Lung (tissue), 12 donors: ENCODE results near the gene SPATA9. TPM values are rescaled to one million over a fixed set of nuclear protein-coding genes. Genes with fewer than 3 reads are reported as not detected.

Experiments used
- ATAC-seq: fragments of 200-7000 bp; cut with Tn5 transposase; one replicate; pipeline ENCODE4 v1.9.1; 2020; ENCODE audit warnings: moderate number of reproducible peaks; ENCODE audit not compliant: insufficient read depth, low FRiP score
- DNase-seq, 3 donors: peaks; one replicate each; pipeline ENCODE4 v3.0.0-alpha.2; 2013 to 2017
- H3K27ac ChIP-seq, 2 donors: one replicate each; pipeline ENCODE4 v1.5.1; 2013; ENCODE audit warnings: mild to moderate bottlenecking in 2 of 2, moderate library complexity in 2 of 2, control low read depth in 1 of 2, inconsistent platforms in 1 of 2, low read depth in 1 of 2, low read length in 1 of 2
- H3K27me3 ChIP-seq, 3 donors: one replicate each; pipeline ENCODE4 v1.5.1; 2013; ENCODE audit warnings: low read length in 2 of 3; ENCODE audit not compliant: control insufficient read depth in 3 of 3, insufficient read depth in 3 of 3
- H3K36me3 ChIP-seq, 4 donors: one replicate each; pipeline ENCODE4 v1.5.1; 2013; ENCODE audit warnings: low read length in 4 of 4, mild to moderate bottlenecking in 1 of 4, moderate library complexity in 1 of 4; ENCODE audit not compliant: control insufficient read depth in 4 of 4, insufficient read depth in 4 of 4
- H3K4me1 ChIP-seq, 5 donors: one replicate each; pipeline ENCODE4 v1.5.1; 2013; ENCODE audit warnings: low read length in 5 of 5, mild to moderate bottlenecking in 2 of 5, moderate library complexity in 1 of 5; ENCODE audit not compliant: control insufficient read depth in 5 of 5, insufficient read depth in 5 of 5
- H3K4me3 ChIP-seq: one replicate; pipeline ENCODE4 v1.5.1; 2013; ENCODE audit warnings: mild to moderate bottlenecking, control low read depth, moderate library complexity
- H3K9ac ChIP-seq, 2 donors: one replicate each; pipeline ENCODE4 v1.5.1; 2013; ENCODE audit warnings: low read length in 2 of 2, control low read depth in 1 of 2; ENCODE audit not compliant: insufficient read depth in 1 of 2
- H3K9me3 ChIP-seq, 4 donors: one replicate each; pipeline ENCODE4 v1.5.1; 2013; ENCODE audit warnings: low read length in 3 of 4, mild to moderate bottlenecking in 1 of 4, moderate library complexity in 1 of 4; ENCODE audit not compliant: control insufficient read depth in 4 of 4, insufficient read depth in 3 of 4
- WGBS, 2 donors: extraction: QIAGEN DNeasy Blood & Tissue Kit; methylation state at CpG; one replicate each; pipeline ENCODE4 v1.1.7; 2013; 5-methylcytosine and 5-hydroxymethylcytosine counted together
- polyA plus RNA-seq, 2 donors: library from polyadenylated mRNA; stranded (reverse); fragments of 200-250 nt; gene quantifications; one replicate each; pipeline ENCODE4 v1.2.1, GENCODE V29; 2013
- total RNA-seq, 2 donors: library from RNA; depleted of rRNA in 1 of 2; stranded (reverse); fragments of >200 nt in 1 of 2; gene quantifications; one replicate each; pipeline ENCODE4 v1.2.1, GENCODE V29; 2014 to 2021
- TF ChIP-seq, protein P1 (sequence below): IDR thresholded peaks from 2 replicates; pipeline ENCODE4 v1.5.1; 2012; ENCODE audit warnings: mild to moderate bottlenecking; ENCODE audit errors: control extremely low read depth, extremely low read depth
- donor health status: control.
- donor health status: control.
- donor health status: Bipolar disorder and iron deficiency.
- donor health status: healthy.
- donor health status: DM: yes; HTN: yes; CAD: no.

The SPATA9 gene
- total and polyA plus RNA-seq, 4 donors, result 0.31 to 0.77 (median 0.40) TPM; not detected in 1

- DNase-seq (no peak), ATAC-seq (no peak)
- peaks cover 0 to 6% (median 0%) of the 10 kb centered on the region in 4 donors for H3K9me3 ChIP-seq
- no peak overlapping the region for H3K9ac ChIP-seq
- TF ChIP-seq, protein P1, sequence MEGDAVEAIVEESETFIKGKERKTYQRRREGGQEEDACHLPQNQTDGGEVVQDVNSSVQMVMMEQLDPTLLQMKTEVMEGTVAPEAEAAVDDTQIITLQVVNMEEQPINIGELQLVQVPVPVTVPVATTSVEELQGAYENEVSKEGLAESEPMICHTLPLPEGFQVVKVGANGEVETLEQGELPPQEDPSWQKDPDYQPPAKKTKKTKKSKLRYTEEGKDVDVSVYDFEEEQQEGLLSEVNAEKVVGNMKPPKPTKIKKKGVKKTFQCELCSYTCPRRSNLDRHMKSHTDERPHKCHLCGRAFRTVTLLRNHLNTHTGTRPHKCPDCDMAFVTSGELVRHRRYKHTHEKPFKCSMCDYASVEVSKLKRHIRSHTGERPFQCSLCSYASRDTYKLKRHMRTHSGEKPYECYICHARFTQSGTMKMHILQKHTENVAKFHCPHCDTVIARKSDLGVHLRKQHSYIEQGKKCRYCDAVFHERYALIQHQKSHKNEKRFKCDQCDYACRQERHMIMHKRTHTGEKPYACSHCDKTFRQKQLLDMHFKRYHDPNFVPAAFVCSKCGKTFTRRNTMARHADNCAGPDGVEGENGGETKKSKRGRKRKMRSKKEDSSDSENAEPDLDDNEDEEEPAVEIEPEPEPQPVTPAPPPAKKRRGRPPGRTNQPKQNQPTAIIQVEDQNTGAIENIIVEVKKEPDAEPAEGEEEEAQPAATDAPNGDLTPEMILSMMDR, result no peak
- H3K4me3 ChIP-seq, result no peak overlapping the region
- no peak overlapping the region for H3K27ac ChIP-seq
- WGBS, 2 donors, result 92 to 96% methylated on average over 3 of the region's 3 CpGs
- H3K27me3 ChIP-seq, result no peaks in the 10 kb centered on the region
- H3K4me1 ChIP-seq, result no peaks in the 10 kb centered on the region
- H3K36me3 ChIP-seq, result no peaks in the 10 kb centered on the region
Observed at GRCh38 chr5:95611396-95611795, 71.4 kb downstream of the SPATA9 start.

GRCh38 chr5:95610546-95610945 is 72.2 kb downstream of the SPATA9 start:
- TF ChIP-seq, protein P1, result no peak
- WGBS, 2 donors, result 96% methylated on average over 7 of the region's 7 CpGs
- Histone ChIP-seq H3K36me3 (no peaks in the 10 kb centered on the region), H3K4me3 (no peak overlapping the region), H3K27me3 (no peaks in the 10 kb centered on the region), H3K27ac (no peak overlapping the region), H3K9ac (no peak overlapping the region), H3K9me3 (peaks cover 0 to 6% (median 0%) of the 10 kb centered on the region in 4 donors), H3K4me1 (no peaks in the 10 kb centered on the region)
- DNase-seq (no peak), ATAC-seq (no peak)

- H3K4me3 ChIP-seq, result no peak overlapping the region
- no peak overlapping the region for H3K27ac ChIP-seq
- ATAC-seq (no peak), DNase-seq (peak in 2 of 3 donors; percentile 22 to 50)
- no peak overlapping the region for H3K9ac ChIP-seq
- no peaks in the 10 kb centered on the region for H3K36me3 ChIP-seq
- H3K4me1 ChIP-seq, result no peaks in the 10 kb centered on the region
- TF ChIP-seq, protein P1, result no peak
- H3K9me3 ChIP-seq, result peaks cover 0 to 6% (median 0%) of the 10 kb centered on the region in 4 donors
- no peaks in the 10 kb centered on the region for H3K27me3 ChIP-seq
- WGBS, 2 donors, result 48 to 72% methylated on average over 3 of the region's 3 CpGs
Observed at GRCh38 chr5:95609711-95610110, 73.1 kb downstream of the SPATA9 start.

Other genes with a start within 250 kb of the SPATA9 start
- gene SKIC3, start 128.0 kb downstream of the SPATA9 start, total RNA-seq, result 100 to 1,000 TPM in 1 of 2 donors, 10 to 100 TPM in 1; 59.2 to 136 TPM
- gene SKIC3, start 128.0 kb downstream of the SPATA9 start, polyA plus RNA-seq, result 10 to 100 TPM; 15.1 to 22.1 TPM
- 10 to 100 TPM in 1 of 2 donors, 1 to 10 TPM in 1; 5.0 to 10.5 TPM for gene ARSK, start 127.9 kb downstream of the SPATA9 start, total RNA-seq
- gene ARSK, start 127.9 kb downstream of the SPATA9 start, polyA plus RNA-seq, result 1 to 10 TPM; 2.6 to 3.6 TPM
- under 1 TPM; 0.28 to 0.34 TPM for gene GPR150, start 62.9 kb downstream of the SPATA9 start, total RNA-seq
- gene GPR150, start 62.9 kb downstream of the SPATA9 start, polyA plus RNA-seq, result under 1 TPM; 0.08 to 0.26 TPM
- 1 to 10 TPM; 3.8 to 6.4 TPM for gene RFESD, start 36.2 kb downstream of the SPATA9 start, total RNA-seq
- 1 to 10 TPM; 2.6 to 3.4 TPM for gene RFESD, start 36.2 kb downstream of the SPATA9 start, polyA plus RNA-seq
- gene RHOBTB3, start 48.3 kb upstream of the SPATA9 start, total RNA-seq, result 100 to 1,000 TPM in 1 of 2 donors, 10 to 100 TPM in 1; 47.7 to 150 TPM
- gene RHOBTB3, start 48.3 kb upstream of the SPATA9 start, polyA plus RNA-seq, result 10 to 100 TPM; 12.9 to 13.5 TPM
- 10 to 100 TPM; 23.1 to 78.7 TPM for gene GLRX, start 139.7 kb upstream of the SPATA9 start, total RNA-seq
- 100 to 1,000 TPM; 104 to 300 TPM for gene GLRX, start 139.7 kb upstream of the SPATA9 start, polyA plus RNA-seq